ENCODE results near the gene PARD3B.

PARD3B gene

DNA sequence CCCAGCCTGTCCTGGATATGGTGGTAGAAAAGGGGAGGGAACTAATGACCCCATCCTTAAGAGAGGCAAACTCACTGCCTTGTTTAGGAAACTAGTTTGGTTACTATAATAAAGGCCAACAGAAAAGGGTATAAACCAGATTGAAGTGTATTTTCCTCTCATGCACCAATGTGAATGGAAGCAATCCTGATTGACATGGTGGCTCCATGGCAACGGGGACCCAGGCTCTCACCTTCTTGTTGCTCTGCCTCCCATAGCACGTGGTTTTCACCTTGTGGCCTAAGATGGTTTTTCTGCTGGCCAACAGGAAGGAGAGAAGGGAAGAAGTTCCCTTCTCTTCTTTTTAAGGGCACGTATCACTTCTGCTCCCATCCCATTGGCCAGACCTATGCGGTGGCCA, 1069.7 kb downstream of the PARD3B start:
- H3K27me3 ChIP-seq (ENCODE audit: insufficient read depth, poor library complexity, severe bottlenecking), result peaks cover 13% of the 10 kb centered on the region
- DNase-seq (ENCODE audit: low read depth in 1 of 2, low spot score in 1 of 2), result no peak
- H3K27ac ChIP-seq (replicated peaks), result no peak overlapping the region
- TF ChIP-seq GABPA (IDR thresholded peaks at IDR 0.05; ENCODE audit: low read depth), result no peak
- TF ChIP-seq, protein P1, sequence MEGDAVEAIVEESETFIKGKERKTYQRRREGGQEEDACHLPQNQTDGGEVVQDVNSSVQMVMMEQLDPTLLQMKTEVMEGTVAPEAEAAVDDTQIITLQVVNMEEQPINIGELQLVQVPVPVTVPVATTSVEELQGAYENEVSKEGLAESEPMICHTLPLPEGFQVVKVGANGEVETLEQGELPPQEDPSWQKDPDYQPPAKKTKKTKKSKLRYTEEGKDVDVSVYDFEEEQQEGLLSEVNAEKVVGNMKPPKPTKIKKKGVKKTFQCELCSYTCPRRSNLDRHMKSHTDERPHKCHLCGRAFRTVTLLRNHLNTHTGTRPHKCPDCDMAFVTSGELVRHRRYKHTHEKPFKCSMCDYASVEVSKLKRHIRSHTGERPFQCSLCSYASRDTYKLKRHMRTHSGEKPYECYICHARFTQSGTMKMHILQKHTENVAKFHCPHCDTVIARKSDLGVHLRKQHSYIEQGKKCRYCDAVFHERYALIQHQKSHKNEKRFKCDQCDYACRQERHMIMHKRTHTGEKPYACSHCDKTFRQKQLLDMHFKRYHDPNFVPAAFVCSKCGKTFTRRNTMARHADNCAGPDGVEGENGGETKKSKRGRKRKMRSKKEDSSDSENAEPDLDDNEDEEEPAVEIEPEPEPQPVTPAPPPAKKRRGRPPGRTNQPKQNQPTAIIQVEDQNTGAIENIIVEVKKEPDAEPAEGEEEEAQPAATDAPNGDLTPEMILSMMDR (IDR thresholded peaks at IDR 0.05; ENCODE audit: insufficient read depth, low read length), result no peak
- no peak for TF ChIP-seq SPI1 (IDR thresholded peaks at IDR 0.05; ENCODE audit: borderline replicate concordance, low read depth)
- TF ChIP-seq, protein P2, sequence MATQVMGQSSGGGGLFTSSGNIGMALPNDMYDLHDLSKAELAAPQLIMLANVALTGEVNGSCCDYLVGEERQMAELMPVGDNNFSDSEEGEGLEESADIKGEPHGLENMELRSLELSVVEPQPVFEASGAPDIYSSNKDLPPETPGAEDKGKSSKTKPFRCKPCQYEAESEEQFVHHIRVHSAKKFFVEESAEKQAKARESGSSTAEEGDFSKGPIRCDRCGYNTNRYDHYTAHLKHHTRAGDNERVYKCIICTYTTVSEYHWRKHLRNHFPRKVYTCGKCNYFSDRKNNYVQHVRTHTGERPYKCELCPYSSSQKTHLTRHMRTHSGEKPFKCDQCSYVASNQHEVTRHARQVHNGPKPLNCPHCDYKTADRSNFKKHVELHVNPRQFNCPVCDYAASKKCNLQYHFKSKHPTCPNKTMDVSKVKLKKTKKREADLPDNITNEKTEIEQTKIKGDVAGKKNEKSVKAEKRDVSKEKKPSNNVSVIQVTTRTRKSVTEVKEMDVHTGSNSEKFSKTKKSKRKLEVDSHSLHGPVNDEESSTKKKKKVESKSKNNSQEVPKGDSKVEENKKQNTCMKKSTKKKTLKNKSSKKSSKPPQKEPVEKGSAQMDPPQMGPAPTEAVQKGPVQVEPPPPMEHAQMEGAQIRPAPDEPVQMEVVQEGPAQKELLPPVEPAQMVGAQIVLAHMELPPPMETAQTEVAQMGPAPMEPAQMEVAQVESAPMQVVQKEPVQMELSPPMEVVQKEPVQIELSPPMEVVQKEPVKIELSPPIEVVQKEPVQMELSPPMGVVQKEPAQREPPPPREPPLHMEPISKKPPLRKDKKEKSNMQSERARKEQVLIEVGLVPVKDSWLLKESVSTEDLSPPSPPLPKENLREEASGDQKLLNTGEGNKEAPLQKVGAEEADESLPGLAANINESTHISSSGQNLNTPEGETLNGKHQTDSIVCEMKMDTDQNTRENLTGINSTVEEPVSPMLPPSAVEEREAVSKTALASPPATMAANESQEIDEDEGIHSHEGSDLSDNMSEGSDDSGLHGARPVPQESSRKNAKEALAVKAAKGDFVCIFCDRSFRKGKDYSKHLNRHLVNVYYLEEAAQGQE (IDR thresholded peaks at IDR 0.05; ENCODE audit: insufficient replicate concordance, low read depth), result no peak
- TF ChIP-seq POLR2AphosphoS5 (IDR thresholded peaks at IDR 0.05; ENCODE audit: low read depth), result no peak
- H3K4me3 ChIP-seq (replicated peaks; ENCODE audit: insufficient read depth, low read length), result no peak overlapping the region

DNA sequence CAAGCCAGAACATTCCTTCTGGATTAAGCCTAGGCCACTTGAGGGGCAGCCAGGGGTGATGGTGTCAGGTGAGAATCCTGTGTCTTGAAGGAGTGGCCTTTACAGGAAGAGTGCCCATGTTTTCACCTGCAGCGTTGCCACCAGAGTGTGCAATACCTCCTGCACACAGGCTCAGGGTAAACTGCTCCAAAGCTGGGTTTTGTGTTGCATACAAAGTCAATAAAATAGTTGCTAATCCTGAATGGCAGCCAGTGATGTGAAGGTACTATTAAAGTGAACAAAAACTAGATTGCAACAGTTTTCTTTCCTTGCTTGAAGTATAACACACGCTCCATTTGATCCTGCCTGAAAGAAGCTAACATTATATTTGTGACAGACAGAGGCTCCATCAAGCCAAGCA, 1072.6 kb downstream of the PARD3B start:
- Histone ChIP-seq H3K4me3 (replicated peaks; ENCODE audit: insufficient read depth, low read length) (no peak overlapping the region), H3K27me3 (ENCODE audit: insufficient read depth, poor library complexity, severe bottlenecking) (peaks cover 4% of the 10 kb centered on the region), H3K27ac (replicated peaks) (no peak overlapping the region)
- no peak for DNase-seq (ENCODE audit: low read depth in 1 of 2, low spot score in 1 of 2)
- TF ChIP-seq, protein P1 (IDR thresholded peaks at IDR 0.05; ENCODE audit: insufficient read depth, low read length), result no peak
- TF ChIP-seq SPI1 (IDR thresholded peaks at IDR 0.05; ENCODE audit: borderline replicate concordance, low read depth), result no peak
- TF ChIP-seq, protein P2 (IDR thresholded peaks at IDR 0.05; ENCODE audit: insufficient replicate concordance, low read depth), result no peak

DNA sequence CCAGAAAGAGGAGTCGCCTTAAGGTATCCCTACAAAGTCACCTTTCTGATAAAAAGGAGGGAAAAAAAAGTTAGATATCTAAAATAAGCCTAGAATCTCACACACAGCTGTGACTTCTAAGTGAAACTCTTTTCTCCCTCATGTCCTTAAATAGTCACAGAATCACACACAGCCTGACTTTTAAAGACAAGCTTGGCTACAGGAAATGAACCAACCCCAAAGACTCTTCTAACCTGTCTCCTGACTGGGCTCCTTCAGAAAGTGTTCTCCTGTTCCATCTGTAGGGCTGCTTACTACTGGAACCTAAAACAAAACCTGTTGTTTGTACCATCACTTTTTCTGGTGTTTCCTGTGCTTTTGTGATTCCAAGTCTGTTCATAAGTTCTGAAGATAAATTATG, 1074.3 kb downstream of the PARD3B start:
- no peak overlapping the region for H3K27ac ChIP-seq (replicated peaks)
- no peaks in the 10 kb centered on the region for H3K27me3 ChIP-seq (ENCODE audit: insufficient read depth, poor library complexity, severe bottlenecking)
- no peak overlapping the region for H3K4me3 ChIP-seq (replicated peaks; ENCODE audit: insufficient read depth, low read length)
- TF ChIP-seq SPI1 (IDR thresholded peaks at IDR 0.05; ENCODE audit: borderline replicate concordance, low read depth) (no peak), GABPA (IDR thresholded peaks at IDR 0.05; ENCODE audit: low read depth) (no peak), POLR2AphosphoS5 (IDR thresholded peaks at IDR 0.05; ENCODE audit: low read depth) (no peak)
- TF ChIP-seq, protein P2 (IDR thresholded peaks at IDR 0.05; ENCODE audit: insufficient replicate concordance, low read depth), result no peak
- DNase-seq (ENCODE audit: low read depth in 1 of 2, low spot score in 1 of 2), result no peak

DNA sequence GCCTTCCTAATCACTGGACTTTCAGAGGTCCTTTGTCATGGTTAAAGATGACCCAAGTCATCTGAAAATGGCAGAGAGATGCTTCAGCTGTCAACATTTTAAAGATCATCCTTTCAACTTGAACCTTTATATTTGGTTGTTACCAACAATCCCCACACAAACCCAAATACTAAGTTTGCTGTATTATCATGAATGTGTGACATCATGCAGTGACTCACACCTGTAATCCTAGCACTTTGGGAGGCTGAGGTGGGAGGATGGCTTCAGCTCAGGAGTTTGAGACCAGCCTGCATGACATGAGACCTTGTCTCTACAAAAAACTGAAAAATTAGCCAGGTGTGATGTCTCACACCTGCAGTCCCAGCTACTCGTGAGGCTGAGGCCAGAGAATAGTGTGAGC, 1081.8 kb downstream of the PARD3B start:
- H3K4me3 ChIP-seq (replicated peaks; ENCODE audit: insufficient read depth, low read length), result no peak overlapping the region
- TF ChIP-seq, protein P2 (IDR thresholded peaks at IDR 0.05; ENCODE audit: insufficient replicate concordance, low read depth), result no peak
- TF ChIP-seq SPI1 (IDR thresholded peaks at IDR 0.05; ENCODE audit: borderline replicate concordance, low read depth), result no peak
- TF ChIP-seq POLR2AphosphoS5 (IDR thresholded peaks at IDR 0.05; ENCODE audit: low read depth), result no peak
- TF ChIP-seq GABPA (IDR thresholded peaks at IDR 0.05; ENCODE audit: low read depth), result no peak
- TF ChIP-seq, protein P1 (IDR thresholded peaks at IDR 0.05; ENCODE audit: insufficient read depth, low read length), result no peak
- H3K27me3 ChIP-seq (ENCODE audit: insufficient read depth, poor library complexity, severe bottlenecking), result peaks cover 3% of the 10 kb centered on the region
- no peak for DNase-seq (ENCODE audit: low read depth in 1 of 2, low spot score in 1 of 2)
- H3K27ac ChIP-seq (replicated peaks), result no peak overlapping the region
